GM19328 (cell line): Measurements from ENCODE around the gene ZDHHC13.

Source experiments
- ATAC-seq: cut with Tn5 transposase; IDR thresholded peaks from one replicate; pipeline ENCODE4 v1.9.1; 2021; ENCODE audit warnings: mild to moderate bottlenecking, moderate library complexity; ENCODE audit not compliant: unreplicated experiment

ZDHHC13 gene

DNA sequence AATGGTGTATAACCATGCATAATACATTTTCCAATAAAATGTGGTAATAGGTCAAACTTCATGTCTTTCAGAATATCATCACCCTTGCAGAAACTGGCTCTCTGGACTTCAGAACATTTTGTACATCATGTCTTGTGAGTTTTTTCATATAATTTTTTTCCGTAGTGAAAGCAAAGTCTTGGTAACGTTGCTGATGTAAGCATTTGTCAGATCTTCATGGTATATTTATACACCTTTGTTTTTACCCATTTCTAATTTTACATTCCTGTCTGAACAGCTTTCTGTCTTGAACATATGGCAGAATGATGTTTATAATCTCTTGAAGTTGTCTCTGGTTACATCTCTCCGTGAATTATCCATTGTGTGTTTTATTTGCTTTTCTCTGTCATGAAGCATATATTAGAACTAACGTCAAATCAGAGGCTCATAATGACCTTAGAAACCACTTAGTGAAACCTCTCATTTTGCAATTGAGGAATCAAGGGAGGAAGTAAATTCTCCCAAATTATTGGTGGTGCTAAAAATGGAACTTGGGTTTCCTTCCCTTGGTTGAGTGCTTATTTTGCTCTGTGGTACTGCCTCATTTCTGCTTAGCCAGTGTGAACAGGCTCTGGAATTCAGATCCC lies 47.4 kb downstream of the ZDHHC13 start:
- ATAC-seq = no peak

DNA sequence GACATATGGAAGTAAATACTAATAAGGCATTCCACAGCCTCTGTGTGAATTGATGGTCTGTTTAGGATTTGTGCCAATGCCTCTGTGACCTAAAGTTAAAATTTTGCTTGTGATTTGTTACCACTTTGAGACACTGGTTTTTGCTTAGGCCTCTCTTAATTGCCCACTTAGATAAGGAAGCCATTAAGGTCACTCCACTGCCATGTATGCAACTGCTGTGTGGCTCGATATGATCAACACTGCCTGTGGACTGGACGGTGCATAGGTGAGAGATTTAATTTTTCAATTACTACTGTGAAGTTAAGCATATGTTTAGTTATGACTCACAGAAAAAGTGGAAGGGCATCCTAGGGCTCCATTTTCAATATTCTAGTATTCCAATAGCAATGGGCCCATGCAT lies 47.9 kb downstream of the ZDHHC13 start:
- ATAC-seq = no peak

DNA sequence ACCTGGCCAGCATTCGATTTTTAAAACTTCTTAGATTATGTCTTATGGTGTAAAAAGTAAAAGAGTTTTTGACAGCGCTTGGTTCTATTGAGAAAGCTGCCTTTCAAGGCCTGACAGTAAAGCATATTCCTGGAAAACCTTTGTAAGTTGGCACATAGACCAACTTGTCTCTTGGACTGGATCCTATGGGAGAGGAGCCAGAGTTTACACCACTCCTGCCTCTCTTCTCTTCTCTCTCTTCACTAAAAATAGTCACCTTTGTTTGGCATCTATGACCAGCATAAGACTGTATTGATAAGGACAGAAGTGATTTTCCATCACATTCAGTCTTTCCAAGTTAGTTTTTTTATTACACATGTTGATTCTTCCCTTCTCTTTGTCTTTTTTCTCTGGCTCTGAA lies 51.1 kb downstream of the ZDHHC13 start:
- no peak for ATAC-seq

DNA sequence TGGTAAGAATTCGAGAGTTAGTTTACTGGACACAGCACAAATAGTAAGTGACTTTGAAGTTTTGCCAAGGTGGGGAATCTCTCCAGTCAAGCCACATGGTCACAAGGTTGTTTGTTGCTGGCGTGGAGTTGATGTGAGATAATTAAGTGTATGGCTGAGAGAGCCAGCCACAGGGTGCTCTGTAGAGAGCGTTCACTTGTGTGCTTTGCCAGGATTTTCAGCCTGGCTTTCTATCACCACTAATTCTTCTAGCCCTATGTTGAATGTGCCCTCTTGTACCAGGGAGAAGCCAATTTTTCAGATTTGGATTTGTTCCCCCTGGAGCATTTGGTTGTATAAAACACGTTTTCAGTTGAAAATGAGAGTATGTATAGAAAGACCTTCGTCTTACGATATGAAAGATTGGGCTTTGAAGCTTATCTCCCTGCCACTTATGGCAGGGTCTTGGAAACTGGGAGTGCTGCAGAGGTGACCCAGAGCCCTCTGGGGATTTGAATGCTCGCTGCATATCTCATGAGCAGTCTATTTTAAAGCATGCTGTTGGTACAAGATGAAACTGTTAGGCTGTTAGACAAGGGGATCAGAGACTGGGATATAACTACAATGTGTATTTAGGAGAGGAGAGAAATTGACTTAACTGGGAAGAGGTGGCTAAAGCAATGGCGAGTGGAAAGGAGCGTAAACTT lies 56.2 kb downstream of the ZDHHC13 start:
- ATAC-seq = no peak

DNA sequence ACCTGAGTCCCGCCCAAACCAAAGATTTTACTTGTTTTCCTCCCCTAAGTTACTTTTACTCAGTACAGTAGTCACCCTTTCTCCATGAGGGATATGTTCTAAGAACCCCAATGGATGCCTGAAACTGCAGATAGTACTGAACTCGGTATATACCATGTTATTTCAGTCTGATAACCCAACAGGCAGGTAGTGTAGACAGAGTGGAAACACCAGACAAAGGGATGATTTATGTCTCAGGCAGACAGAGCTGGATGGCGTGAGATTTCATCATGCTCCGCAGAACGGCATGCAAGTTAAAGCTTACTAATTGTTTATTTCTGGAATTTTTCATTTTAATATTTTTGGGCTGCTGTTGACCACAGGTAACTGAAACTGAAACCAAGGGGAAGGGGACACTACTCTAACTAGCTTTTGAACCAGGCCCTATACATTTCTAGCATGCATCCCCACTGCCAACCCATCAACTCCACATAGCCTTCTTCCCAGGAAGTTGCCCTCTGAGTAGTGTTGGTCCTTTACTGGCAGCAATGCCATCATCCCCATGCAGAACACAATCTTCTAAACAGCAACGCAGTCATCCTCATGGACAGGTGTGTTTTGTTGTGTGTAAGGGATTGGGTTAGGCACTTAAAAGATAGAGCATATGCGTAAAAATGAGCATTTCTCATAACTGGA lies 57.1 kb downstream of the ZDHHC13 start:
- no peak for ATAC-seq

DNA sequence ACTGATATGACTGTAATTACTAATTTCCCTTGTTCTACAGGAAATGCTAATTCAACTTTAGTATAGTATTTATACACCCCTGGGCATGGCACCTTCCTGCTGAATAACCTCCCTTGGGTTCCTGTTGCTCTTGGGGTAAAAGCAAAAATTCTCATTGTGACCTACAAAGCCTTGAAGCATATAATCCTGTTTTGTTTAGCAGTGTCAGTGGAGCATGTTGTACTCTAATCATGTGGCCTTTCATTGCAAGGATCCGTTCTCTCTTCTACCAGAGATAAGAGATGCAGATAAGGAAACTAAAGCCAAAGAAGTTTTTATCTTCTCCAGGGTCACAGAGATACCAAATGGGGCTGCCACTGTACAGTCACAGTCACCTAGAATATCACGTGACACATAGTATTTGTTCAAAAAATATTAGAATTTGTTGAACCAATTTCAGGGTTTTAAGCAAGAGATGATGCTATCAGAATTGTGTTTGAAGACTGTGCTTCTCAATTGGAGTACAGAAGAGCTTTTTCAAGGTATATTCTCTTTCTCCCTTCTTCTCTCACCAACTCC lies 59.7 kb downstream of the ZDHHC13 start:
- ATAC-seq = no peak

DNA sequence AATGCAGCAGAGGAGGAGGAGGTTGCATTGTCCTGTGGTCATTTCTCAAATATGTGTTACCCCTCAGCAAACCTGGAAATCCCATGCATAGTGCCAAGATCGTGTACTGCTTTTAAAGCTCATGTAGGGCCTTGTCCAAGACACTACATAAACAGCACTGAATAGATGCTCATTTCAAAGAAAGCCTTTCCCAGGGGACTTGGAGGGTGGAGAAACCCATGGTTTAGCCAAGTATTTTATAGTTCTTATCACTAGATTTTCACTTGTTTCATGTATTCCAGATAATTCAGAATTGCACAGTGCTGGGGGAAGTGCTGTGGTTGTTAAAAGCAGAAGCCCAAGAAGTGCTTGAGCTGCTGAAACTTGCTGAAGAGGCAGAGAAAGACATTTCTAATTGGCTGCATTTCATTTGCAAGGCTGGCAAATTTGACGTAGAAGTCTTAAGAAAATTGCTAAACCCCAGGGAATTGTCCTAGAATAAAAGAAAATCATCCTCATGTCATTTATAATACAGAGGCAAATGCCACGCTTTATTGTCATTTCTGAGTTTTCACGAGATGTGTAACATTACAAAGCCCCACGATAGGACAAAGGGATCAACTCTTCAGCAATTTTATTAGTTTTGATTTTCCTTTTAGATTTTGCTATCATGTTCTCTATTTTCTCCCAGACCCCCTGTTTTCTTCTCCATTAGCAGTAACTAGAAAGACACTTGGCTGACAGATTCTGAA lies 64.7 kb downstream of the ZDHHC13 start:
- ATAC-seq = no peak

DNA sequence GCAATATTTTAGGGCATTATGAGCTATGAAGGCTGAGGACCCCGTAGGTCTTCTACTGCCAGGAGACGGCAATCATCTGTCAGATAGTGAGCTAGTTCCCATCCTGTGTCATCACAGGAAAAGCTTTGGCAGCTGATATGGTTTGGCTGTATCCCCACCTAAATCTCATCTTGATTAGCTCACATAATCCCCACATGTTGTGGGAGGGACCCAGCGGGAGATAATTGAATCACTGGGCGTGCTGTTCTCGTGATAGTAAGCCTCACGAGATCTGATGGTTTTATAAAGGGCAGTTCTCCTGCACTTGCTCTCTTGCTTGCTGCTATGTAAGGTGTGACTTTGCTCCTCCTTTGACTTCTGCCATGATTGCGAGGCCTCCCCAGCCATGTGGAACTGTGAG lies 66.7 kb downstream of the ZDHHC13 start:
- ATAC-seq = no peak

DNA sequence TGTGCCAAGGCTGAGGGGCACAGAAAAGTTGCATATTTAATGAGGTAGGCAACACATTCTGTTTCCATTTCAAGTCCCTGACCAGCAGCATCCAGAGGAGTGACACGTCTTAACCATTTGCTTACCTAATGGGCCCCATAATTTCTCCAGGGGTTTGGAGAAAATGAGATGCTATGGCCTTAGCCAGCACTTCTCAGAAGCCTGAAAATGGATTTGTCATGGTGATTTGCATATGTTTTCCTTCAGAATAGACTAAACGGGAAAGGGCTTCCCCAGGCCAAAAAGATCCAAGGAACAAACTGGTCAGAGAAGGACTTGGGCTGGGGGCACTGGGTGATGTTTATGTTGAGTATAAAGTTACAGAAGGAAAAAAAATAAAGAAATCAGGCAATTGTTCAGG lies 68.1 kb downstream of the ZDHHC13 start:
- ATAC-seq = no peak

DNA sequence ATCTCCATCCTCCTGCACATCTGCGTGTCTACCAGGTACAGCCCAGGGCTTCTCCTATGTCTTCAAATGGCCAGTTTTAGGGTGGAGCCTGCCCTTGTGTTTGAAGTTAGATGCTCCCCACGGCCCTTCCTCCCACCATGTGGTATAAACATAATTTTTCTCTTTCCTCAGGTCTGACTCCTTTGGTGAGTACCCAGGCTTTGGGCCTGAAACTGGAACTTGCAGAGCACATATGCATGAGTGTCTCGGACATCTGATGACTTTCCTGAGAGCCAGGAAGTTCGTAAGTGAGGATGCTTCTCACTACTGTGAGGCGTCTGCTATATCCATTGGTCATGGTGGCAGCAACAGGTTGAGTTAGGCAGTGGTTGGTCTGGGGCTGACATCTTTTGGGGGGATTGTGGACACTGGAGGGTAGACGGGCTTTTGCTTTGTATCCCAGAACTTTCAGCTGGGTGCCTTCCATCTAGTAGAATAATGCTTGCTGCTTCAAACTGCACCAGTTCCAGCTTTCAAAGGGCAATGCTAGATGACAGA lies 68.6 kb downstream of the ZDHHC13 start:
- ATAC-seq = no peak

DNA sequence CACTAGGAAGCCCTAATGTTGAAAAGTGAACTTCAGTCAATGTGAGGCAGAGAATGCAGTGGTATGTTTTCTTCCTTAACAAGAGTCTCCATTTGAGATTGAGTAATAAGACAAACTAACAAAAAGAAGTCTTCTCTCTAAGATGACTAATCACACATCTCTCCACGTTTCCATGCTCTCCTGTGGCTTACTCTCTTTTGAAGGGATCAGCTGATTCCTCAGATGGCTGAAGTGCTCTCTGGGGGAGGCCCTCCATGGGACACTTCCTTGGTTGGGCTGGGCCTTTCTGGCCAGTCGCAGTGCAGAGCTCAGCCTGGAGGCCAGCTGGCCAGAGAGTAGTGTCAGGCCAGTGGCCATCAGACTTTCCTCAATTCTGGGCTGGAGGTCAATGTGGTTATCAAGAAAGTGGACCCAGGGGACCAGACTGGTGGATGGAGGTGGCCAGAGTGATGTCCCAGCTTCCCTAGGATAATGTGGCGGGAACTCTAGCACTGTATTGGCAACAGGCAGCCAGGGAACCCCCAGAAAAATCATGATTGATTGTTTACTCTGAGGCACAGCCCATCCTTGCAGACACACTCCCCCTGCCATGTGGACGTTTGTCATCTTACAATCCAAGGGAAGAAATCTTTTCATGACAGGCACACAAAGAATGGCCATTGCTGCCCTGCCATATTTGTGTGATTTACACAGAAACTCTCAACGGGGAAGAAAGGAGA lies 70.3 kb downstream of the ZDHHC13 start:
- ATAC-seq = no peak

DNA sequence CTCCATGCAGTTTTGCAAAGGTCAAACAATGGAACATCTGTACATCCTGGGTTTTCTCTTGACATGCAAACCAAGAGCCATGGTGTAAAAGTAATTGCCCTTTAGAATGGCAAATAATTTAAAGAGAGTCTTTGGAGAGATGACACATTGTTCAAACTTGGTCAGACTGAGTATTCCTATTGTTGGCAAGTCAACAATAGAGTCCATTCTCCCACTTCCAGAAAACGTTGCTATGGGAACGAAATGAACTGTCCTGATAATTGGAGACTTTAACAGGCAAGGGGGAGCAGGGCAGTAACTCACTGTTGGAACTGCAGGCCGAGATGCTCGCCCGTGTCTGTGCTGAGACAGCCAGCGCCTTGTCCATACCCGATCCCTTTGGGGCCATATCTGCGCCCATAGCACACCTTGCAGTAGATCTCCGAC lies 70.9 kb downstream of the ZDHHC13 start:
- no peak for ATAC-seq

DNA sequence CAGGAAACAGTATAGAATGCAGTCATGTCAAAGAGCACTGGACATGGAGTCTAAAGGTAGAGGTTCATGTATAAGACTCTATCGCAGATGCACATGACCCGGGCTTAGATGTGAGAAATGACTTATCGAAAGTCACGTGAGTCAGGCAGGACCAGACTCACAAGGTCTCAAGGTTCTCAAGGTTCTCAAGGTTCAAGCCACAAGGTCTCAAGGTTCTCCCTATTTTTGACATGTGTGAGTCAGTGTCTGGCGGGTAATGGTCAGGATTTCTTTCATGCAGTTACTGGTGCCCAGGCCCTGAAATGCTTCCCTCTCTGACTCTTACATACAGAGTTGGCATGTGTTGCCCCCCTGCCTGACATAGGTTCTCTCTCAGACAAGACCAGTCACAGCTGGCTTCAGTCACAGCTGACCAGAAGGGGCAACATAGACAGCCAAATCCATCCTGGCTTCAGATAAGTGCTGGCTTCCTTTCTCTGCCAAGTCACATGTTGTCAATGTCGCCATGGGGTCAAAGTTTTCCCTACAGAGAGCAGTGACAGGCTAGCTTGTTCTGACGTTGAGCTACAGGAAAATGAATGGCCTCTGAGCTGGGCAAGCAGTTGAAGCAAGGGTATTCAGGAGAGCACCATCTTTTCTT lies 74.7 kb downstream of the ZDHHC13 start:
- no peak for ATAC-seq

DNA sequence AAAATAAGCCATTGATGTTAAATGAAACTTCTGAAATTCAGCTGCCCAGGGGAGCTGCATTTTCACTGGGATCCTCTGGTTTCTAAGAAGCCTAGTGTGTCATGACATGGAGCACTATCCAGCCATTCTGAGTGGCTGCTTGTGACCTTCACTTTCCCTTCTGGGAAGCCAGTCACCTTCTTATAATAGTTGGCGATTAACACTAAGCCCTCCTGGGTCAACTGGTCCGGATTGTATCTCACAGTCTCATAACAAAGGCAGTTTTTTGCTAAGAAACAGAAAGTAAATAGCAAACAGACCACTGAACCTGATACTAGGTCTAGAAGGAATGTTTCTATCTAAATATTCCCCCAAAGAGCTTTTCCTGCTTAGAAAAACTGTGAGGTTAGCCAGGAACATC lies 76.9 kb downstream of the ZDHHC13 start:
- ATAC-seq = no peak

DNA sequence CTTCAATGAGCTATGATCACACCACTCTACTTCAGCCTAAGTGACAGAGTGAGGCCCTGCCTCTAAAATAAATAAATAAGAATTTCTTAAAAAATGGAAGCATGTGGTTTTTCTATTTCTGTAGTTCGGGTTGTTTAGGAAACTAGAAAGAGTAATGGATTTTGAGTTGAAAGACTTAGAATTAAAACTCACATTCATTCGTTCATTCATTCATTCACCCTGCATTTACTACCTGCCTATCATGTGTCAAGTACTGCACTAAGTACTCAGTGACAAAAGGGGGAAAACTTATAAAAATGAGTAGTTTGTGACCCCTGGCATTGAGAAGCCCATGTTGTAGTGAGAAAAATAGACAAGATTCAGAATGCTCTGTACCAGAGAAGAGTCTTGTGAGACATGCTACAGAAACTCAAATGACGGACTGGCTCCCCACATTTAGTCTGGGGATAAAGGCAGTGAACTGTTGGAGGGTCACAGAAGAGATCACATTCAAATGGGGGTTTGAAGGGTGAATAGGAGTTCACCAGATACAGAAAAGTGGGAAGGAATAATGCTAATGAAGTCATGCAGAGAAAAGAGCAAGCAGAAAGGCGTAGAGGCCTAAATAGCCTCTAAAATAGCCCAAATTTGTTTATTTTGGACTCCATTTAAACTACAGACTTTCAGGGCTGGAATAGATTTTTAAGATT lies 77.8 kb downstream of the ZDHHC13 start:
- no peak for ATAC-seq

DNA sequence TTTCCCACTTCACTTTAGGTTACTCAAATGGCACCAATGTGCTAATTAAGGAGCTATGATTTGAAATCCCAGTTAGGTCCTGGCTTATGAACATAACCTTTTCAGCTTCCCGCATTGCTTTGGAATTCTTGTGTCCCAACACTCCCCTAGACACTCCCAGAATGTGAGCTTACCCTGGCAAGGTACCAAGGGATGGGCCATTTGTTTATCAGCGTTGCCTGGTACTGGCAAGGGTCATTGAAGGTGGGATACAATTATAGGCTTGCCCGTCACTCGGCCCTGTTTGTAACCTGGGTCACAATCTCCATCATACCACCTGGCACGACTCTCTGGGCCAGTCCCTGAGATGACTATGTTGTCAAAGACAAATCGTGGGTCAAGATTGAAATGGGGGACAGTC lies 79.5 kb downstream of the ZDHHC13 start:
- no peak for ATAC-seq

DNA sequence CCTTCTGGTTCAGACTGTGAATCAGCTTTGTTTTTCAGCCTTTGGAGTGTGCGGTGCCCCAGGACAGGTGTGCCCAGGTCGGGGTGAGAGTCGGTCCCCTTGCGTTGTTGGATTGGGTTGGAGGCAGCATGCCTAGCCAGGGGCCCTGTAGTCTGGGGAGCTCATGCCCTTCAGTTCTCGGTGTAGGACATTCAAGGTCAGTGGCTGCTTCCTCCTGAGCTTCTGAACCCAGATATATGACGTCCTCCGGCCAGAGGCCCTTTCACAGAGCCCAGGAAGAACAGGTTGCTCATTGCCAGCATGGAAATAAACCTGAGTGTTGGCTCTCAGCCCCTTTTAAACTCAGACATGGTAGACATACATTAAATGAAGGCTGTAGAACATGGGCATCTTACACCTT lies 82.1 kb downstream of the ZDHHC13 start:
- ATAC-seq = no peak

DNA sequence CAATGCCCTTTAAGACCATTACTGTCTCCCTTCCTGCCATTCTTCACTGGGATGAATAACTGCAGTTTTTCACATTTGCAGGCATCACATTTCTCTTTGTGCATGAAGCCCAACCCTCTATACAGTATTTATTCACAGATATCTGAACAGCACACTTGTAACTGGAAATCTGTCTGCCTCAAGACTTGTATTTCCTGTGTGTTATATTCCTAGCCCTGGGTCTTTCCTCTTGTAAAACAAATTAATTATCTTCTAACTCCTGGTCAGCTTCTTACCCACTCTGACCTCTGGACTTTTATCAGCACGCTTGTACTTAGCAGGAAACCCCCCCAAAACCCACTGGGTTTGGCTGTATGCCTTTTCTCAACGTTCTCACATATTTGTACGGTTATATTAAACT lies 82.8 kb downstream of the ZDHHC13 start:
- no peak for ATAC-seq

DNA sequence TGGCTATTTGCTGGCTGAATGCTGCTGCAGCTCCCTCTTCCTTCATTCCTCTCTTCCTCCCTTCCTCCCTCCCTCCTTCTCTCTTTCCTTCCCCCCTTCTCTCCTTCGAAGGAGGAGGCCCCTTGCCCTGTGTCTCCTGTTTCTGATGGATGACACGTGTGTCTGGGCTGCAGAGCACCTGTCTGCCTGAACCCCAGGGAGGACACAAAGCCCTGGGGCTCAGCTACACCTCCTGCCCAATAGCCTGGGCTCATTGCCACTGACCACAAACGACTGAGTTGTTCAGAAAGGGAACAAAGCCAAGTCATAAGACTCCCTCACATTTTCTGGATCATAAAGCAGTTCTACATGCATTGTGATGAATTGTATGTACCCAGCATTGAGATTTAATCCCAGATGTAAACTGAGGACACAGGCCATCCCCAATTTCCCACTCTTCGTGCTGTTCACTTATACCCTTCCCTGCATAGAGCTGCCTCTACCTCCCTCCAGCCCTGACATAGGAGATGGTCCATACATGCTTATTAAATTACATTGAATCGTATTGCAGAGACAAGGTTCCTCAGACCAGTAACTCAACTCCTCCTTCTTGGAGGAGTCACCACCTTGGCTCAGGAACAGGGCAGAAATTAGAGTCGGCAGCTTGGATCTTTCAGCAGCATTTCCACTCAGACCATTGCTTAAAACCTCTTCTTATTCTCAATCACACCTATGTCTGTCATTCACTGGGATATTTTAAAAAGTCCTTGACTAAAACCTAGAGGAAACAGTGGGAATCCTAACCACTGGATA lies 83.6 kb downstream of the ZDHHC13 start:
- ATAC-seq = no peak
